ENCODE data around the gene CLEC4G.

- TF ChIP-seq CTCF (optimal IDR thresholded peaks at IDR 0.05 in 1 of 3, IDR thresholded peaks at IDR 0.05 in 1 of 3, conservative IDR thresholded peaks at IDR 0.05 in 1 of 3; ENCODE audit: extremely low read depth in 1 of 3, insufficient read depth in 2 of 3, low read length in 3 of 3) (no peak), EZH2 (IDR thresholded peaks at IDR 0.05; ENCODE audit: low read length) (no peak)
These were observed 10.7 kb upstream of the CLEC4G start for GRCh38 chr19:7742575-7742974.

Data from keratinocyte (primary cell).